GM12878 (cell line): ENCODE results near the gene KCNG3.

ENCODE experiments used
- CREB1 ChIP-seq: IDR thresholded peaks from 2 replicates; pipeline ENCODE4 v1.6.1; 2012; ENCODE audit warnings: low read depth, mild to moderate bottlenecking, inconsistent platforms
- EZH2 ChIP-seq: IDR thresholded peaks from 2 replicates; pipeline ENCODE4 v1.6.1; 2012; ENCODE audit warnings: low read depth, mild to moderate bottlenecking, control low read depth, inconsistent platforms, low read length, borderline replicate concordance; ENCODE audit not compliant: control insufficient read depth
- NR2C2 ChIP-seq: IDR thresholded peaks from 2 replicates; pipeline ENCODE4 v1.6.1; 2011; ENCODE audit warnings: borderline replicate concordance, low read depth; ENCODE audit not compliant: control insufficient read depth, insufficient read length
- POLR2AphosphoS5 ChIP-seq: IDR thresholded peaks from 2 replicates; pipeline ENCODE4 v1.6.1; 2011; ENCODE audit warnings: mild to moderate bottlenecking, low read length, inconsistent platforms
- SP1 ChIP-seq: IDR thresholded peaks from one replicate; pipeline ENCODE4 v1.6.1; 2011; ENCODE audit warnings: low read depth, low read length
- TCF12 ChIP-seq: IDR thresholded peaks from 2 replicates; pipeline ENCODE4 v1.6.1; 2011; ENCODE audit warnings: low read depth, mild to moderate bottlenecking, low read length
- TF ChIP-seq, protein P1 (sequence below), 3 experiments: IDR thresholded peaks in 2 of 3; conservative IDR thresholded peaks in 1 of 3; 2 replicates each; pipeline ENCODE4 v1.5.1; 2011; ENCODE audit warnings: low read depth in 3 of 3, low read length in 3 of 3, mild to moderate bottlenecking in 3 of 3, control low read depth in 2 of 3, moderate library complexity in 2 of 3, inconsistent platforms in 1 of 3, mixed read lengths in 1 of 3; ENCODE audit not compliant: control insufficient read depth in 2 of 3, insufficient read depth in 1 of 3; ENCODE audit errors: extremely low read depth in 1 of 3

DNA sequence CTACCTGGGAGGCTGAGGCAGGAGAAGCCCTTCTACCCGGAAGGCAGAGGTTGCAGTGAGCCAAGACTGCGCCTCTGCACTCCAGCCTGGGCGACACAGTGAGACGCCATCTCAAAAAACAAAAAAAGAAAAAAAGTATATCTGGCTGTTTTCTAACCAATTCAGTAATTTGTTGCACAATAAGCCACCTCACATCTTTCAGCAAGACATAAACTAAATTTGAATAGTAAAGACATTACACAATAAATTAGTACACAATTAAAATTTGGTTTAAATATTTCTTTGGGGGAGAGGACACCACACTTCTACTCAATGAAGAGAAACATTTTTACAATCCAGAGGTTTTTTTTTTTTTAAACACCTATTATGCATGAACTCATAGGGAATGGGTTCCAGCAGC, 38.6 kb upstream of the KCNG3 start:
- TF ChIP-seq SP1 (no peak), NR2C2 (no peak), POLR2AphosphoS5 (no peak), EZH2 (no peak), TCF12 (no peak), CREB1 (no peak)
- TF ChIP-seq, protein P1, sequence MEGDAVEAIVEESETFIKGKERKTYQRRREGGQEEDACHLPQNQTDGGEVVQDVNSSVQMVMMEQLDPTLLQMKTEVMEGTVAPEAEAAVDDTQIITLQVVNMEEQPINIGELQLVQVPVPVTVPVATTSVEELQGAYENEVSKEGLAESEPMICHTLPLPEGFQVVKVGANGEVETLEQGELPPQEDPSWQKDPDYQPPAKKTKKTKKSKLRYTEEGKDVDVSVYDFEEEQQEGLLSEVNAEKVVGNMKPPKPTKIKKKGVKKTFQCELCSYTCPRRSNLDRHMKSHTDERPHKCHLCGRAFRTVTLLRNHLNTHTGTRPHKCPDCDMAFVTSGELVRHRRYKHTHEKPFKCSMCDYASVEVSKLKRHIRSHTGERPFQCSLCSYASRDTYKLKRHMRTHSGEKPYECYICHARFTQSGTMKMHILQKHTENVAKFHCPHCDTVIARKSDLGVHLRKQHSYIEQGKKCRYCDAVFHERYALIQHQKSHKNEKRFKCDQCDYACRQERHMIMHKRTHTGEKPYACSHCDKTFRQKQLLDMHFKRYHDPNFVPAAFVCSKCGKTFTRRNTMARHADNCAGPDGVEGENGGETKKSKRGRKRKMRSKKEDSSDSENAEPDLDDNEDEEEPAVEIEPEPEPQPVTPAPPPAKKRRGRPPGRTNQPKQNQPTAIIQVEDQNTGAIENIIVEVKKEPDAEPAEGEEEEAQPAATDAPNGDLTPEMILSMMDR (IDR thresholded peaks at IDR 0.05 in 2 of 3, conservative IDR thresholded peaks at IDR 0.05 in 1 of 3; ENCODE audit: control insufficient read depth in 2 of 3, extremely low read depth in 1 of 3, insufficient read depth in 1 of 3, low read depth in 3 of 3, low read length in 3 of 3), result no peak
